ENCODE measurements around the gene KCMF1. TPM values are rescaled to one million over a fixed set of nuclear protein-coding genes. Genes with fewer than 3 reads are reported as not detected.

KCMF1 gene
- total and polyA plus RNA-seq, 4 donors, result 10.5 to 45.4 (median 23.1) TPM

Small RNAs within 50 kb of the gene (small RNA-seq; reads per million reads assigned to genes)
- not detected for gene AC078974.1

Other genes starting within 250 kb of the KCMF1 start
- 10 to 100 TPM in 1 of 2 donors, under 1 TPM in 1; 0.84 to 10.3 TPM for gene TRABD2A, start 90.1 kb upstream of the KCMF1 start, total RNA-seq
- gene TRABD2A, start 90.1 kb upstream of the KCMF1 start, polyA plus RNA-seq, result under 1 TPM; 0.26 to 0.27 TPM
- gene TMSB10, start 65.5 kb upstream of the KCMF1 start, total RNA-seq, result 100 to 1,000 TPM; 283 to 518 TPM
- gene TMSB10, start 65.5 kb upstream of the KCMF1 start, polyA plus RNA-seq, result 100 to 1,000 TPM; 225 to 230 TPM
- gene TCF7L1, start 162.2 kb downstream of the KCMF1 start, total RNA-seq, result 1 to 10 TPM; 1.6 to 3.6 TPM
- gene TCF7L1, start 162.2 kb downstream of the KCMF1 start, polyA plus RNA-seq, result 1 to 10 TPM; 6.0 TPM